ENCODE data around the gene EXOSC5. TPM values are rescaled to one million over a fixed set of nuclear protein-coding genes. Genes with fewer than 3 reads are reported as not detected.

EXOSC5 gene
- polyA plus RNA-seq, 1 donor from 2014 or later = 42.0 TPM

GRCh38 chr19:41398050-41398418 lies 875 bp upstream of the EXOSC5 start:
- no peak for TF ChIP-seq TAF1 (IDR thresholded peaks at IDR 0.05; ENCODE audit: low read depth)
- Histone ChIP-seq H3K9me3 (ENCODE audit: low read length) (no peaks in the 10 kb centered on the region), H2AFZ (ENCODE audit: low read depth, low read length) (peak overlapping the region; percentile 86), H3K36me3 (ENCODE audit: insufficient read depth, low read length) (no peaks in the 10 kb centered on the region), H3K27me3 (ENCODE audit: insufficient read depth, low read depth, low read length) (no peaks in the 10 kb centered on the region), H3K9ac (ENCODE audit: low read length) (peak overlapping the region; percentile 92), H3K79me2 (replicated peaks; ENCODE audit: insufficient read depth, low read length) (peaks cover 16% of the 10 kb centered on the region), H3K27ac (ENCODE audit: low read length) (peak overlapping the region; percentile 93), H3F3A (ENCODE audit: insufficient read depth, low read length, poor library complexity, severe bottlenecking) (no peaks in the 10 kb centered on the region), H3K4me3 (ENCODE audit: low read length) (peak overlapping the region; percentile 92), H3K4me2 (ENCODE audit: low read length) (peak overlapping the region; percentile 99), H3K9me2 (ENCODE audit: insufficient read depth, low read length) (no peaks in the 10 kb centered on the region), H4K20me1 (ENCODE audit: insufficient read depth) (no peaks in the 10 kb centered on the region)

- Histone ChIP-seq H4K20me1 (ENCODE audit: insufficient read depth) (no peaks in the 10 kb centered on the region), H3K79me2 (replicated peaks; ENCODE audit: insufficient read depth, low read length) (peaks cover 16% of the 10 kb centered on the region), H3K9me3 (ENCODE audit: low read length) (no peaks in the 10 kb centered on the region), H3K27ac (ENCODE audit: low read length) (no peak overlapping the region), H3K27me3 (ENCODE audit: insufficient read depth, low read depth, low read length) (no peaks in the 10 kb centered on the region), H3K9me2 (ENCODE audit: insufficient read depth, low read length) (no peaks in the 10 kb centered on the region), H3K9ac (ENCODE audit: low read length) (no peak overlapping the region), H3F3A (ENCODE audit: insufficient read depth, low read length, poor library complexity, severe bottlenecking) (no peaks in the 10 kb centered on the region), H3K36me3 (ENCODE audit: insufficient read depth, low read length) (no peaks in the 10 kb centered on the region), H2AFZ (ENCODE audit: low read depth, low read length) (no peak overlapping the region), H3K4me2 (ENCODE audit: low read length) (no peak overlapping the region), H3K4me3 (ENCODE audit: low read length) (no peak overlapping the region)
- TF ChIP-seq RAD21 (conservative IDR thresholded peaks at IDR 0.05) (no peak), EP300 (conservative IDR thresholded peaks at IDR 0.05; ENCODE audit: poor library complexity, severe bottlenecking) (no peak), SMC3 (conservative IDR thresholded peaks at IDR 0.05; ENCODE audit: poor library complexity) (no peak), TAF1 (IDR thresholded peaks at IDR 0.05; ENCODE audit: low read depth) (no peak), CTCF (IDR thresholded peaks at IDR 0.05; ENCODE audit: poor library complexity, severe bottlenecking) (no peak), EZH2 (IDR thresholded peaks at IDR 0.05; ENCODE audit: borderline replicate concordance, insufficient read depth, low read length, poor library complexity, severe bottlenecking) (no peak), MXI1 (conservative IDR thresholded peaks at IDR 0.05; ENCODE audit: poor library complexity, severe bottlenecking) (no peak), POLR2AphosphoS5 (IDR thresholded peaks at IDR 0.05) (no peak)
- TF ChIP-seq, protein P1, sequence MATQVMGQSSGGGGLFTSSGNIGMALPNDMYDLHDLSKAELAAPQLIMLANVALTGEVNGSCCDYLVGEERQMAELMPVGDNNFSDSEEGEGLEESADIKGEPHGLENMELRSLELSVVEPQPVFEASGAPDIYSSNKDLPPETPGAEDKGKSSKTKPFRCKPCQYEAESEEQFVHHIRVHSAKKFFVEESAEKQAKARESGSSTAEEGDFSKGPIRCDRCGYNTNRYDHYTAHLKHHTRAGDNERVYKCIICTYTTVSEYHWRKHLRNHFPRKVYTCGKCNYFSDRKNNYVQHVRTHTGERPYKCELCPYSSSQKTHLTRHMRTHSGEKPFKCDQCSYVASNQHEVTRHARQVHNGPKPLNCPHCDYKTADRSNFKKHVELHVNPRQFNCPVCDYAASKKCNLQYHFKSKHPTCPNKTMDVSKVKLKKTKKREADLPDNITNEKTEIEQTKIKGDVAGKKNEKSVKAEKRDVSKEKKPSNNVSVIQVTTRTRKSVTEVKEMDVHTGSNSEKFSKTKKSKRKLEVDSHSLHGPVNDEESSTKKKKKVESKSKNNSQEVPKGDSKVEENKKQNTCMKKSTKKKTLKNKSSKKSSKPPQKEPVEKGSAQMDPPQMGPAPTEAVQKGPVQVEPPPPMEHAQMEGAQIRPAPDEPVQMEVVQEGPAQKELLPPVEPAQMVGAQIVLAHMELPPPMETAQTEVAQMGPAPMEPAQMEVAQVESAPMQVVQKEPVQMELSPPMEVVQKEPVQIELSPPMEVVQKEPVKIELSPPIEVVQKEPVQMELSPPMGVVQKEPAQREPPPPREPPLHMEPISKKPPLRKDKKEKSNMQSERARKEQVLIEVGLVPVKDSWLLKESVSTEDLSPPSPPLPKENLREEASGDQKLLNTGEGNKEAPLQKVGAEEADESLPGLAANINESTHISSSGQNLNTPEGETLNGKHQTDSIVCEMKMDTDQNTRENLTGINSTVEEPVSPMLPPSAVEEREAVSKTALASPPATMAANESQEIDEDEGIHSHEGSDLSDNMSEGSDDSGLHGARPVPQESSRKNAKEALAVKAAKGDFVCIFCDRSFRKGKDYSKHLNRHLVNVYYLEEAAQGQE (IDR thresholded peaks at IDR 0.05; ENCODE audit: borderline replicate concordance) = no peak
Measured at GRCh38 chr19:41395355-41395754, 1.8 kb downstream of the EXOSC5 start.

- Histone ChIP-seq H3K9me3 (ENCODE audit: low read length) (no peaks in the 10 kb centered on the region), H3K36me3 (ENCODE audit: insufficient read depth, low read length) (no peaks in the 10 kb centered on the region), H3K9ac (ENCODE audit: low read length) (no peak overlapping the region), H4K20me1 (ENCODE audit: insufficient read depth) (no peaks in the 10 kb centered on the region), H2AFZ (ENCODE audit: low read depth, low read length) (no peak overlapping the region), H3F3A (ENCODE audit: insufficient read depth, low read length, poor library complexity, severe bottlenecking) (no peaks in the 10 kb centered on the region), H3K4me3 (ENCODE audit: low read length) (no peak overlapping the region), H3K9me2 (ENCODE audit: insufficient read depth, low read length) (no peaks in the 10 kb centered on the region), H3K79me2 (replicated peaks; ENCODE audit: insufficient read depth, low read length) (peaks cover 3% of the 10 kb centered on the region), H3K27ac (ENCODE audit: low read length) (no peak overlapping the region), H3K27me3 (ENCODE audit: insufficient read depth, low read depth, low read length) (no peaks in the 10 kb centered on the region), H3K4me2 (ENCODE audit: low read length) (no peak overlapping the region)
- no peak for TF ChIP-seq TAF1 (IDR thresholded peaks at IDR 0.05; ENCODE audit: low read depth)
- TF ChIP-seq SMC3 (conservative IDR thresholded peaks at IDR 0.05; ENCODE audit: poor library complexity) = no peak
- TF ChIP-seq EZH2 (IDR thresholded peaks at IDR 0.05; ENCODE audit: borderline replicate concordance, insufficient read depth, low read length, poor library complexity, severe bottlenecking) = no peak
- TF ChIP-seq EP300 (conservative IDR thresholded peaks at IDR 0.05; ENCODE audit: poor library complexity, severe bottlenecking) = no peak
- TF ChIP-seq RAD21 (conservative IDR thresholded peaks at IDR 0.05) = no peak
- TF ChIP-seq MXI1 (conservative IDR thresholded peaks at IDR 0.05; ENCODE audit: poor library complexity, severe bottlenecking) = no peak
- TF ChIP-seq, protein P1 (IDR thresholded peaks at IDR 0.05; ENCODE audit: borderline replicate concordance) = no peak
- no peak for TF ChIP-seq POLR2AphosphoS5 (IDR thresholded peaks at IDR 0.05)
- no peak for TF ChIP-seq CTCF (IDR thresholded peaks at IDR 0.05; ENCODE audit: poor library complexity, severe bottlenecking)
Measured at GRCh38 chr19:41392775-41393174, 4.4 kb downstream of the EXOSC5 start.
